Hepatocyte (in vitro differentiated cells): ENCODE measurements around the gene NPTX1. TPM values are rescaled to one million over a fixed set of nuclear protein-coding genes. Genes with fewer than 3 reads are reported as not detected.

Source experiments
- DNase-seq: peaks from one replicate; pipeline ENCODE4 v3.0.0-alpha.2; 2016; ENCODE audit warnings: low spot score
- H2AFZ ChIP-seq: fragments of 200-600 bp; sonication (generic); 2 replicates; pipeline ENCODE4 v1.6.0; 2016; ENCODE audit warnings: antibody characterized with exemption, mild to moderate bottlenecking
- H3K27ac ChIP-seq: fragments of 200-600 bp; sonication (generic); 2 replicates; pipeline ENCODE4 v1.5.1; 2016; ENCODE audit warnings: mild to moderate bottlenecking
- H3K27me3 ChIP-seq: fragments of 200-600 bp; sonication (generic); 2 replicates; pipeline ENCODE4 v1.6.1; 2016
- H3K36me3 ChIP-seq: fragments of 200-600 bp; sonication (generic); replicated peaks from 2 replicates; pipeline ENCODE4 v1.5.1; 2016; ENCODE audit warnings: low read depth; ENCODE audit not compliant: insufficient read depth
- H3K4me1 ChIP-seq: fragments of 200-600 bp; sonication (generic); 2 replicates; pipeline ENCODE4 v1.5.1; 2016; ENCODE audit warnings: mild to moderate bottlenecking, moderate library complexity; ENCODE audit not compliant: insufficient read depth
- H3K4me2 ChIP-seq: fragments of 200-600 bp; sonication (generic); 2 replicates; pipeline ENCODE4 v1.6.0; 2016
- H3K4me3 ChIP-seq: fragments of 200-600 bp; sonication (generic); 2 replicates; pipeline ENCODE4 v1.5.1; 2016; ENCODE audit warnings: mild to moderate bottlenecking
- H3K79me2 ChIP-seq: fragments of 200-600 bp; sonication (generic); 2 replicates; pipeline ENCODE4 v1.6.0; 2017; ENCODE audit warnings: mild to moderate bottlenecking
- H3K9me2 ChIP-seq: fragments of 200-600 bp; sonication (generic); replicated peaks from 2 replicates; pipeline ENCODE4 v1.6.0; 2017; ENCODE audit warnings: mild to moderate bottlenecking; ENCODE audit not compliant: insufficient read depth
- H3K9me3 ChIP-seq: fragments of 200-600 bp; sonication (generic); 2 replicates; pipeline ENCODE4 v1.5.1; 2016; ENCODE audit warnings: low read depth, mild to moderate bottlenecking
- H4K20me1 ChIP-seq: fragments of 200-600 bp; sonication (generic); 2 replicates; pipeline ENCODE4 v1.6.0; 2016; ENCODE audit warnings: mild to moderate bottlenecking; ENCODE audit not compliant: insufficient read depth, poor library complexity, severe bottlenecking
- CTCF ChIP-seq: fragments of 200-600 bp; sonication (generic); IDR thresholded peaks from 2 replicates; pipeline ENCODE4 v1.5.1; 2016; ENCODE audit warnings: antibody characterized with exemption, mild to moderate bottlenecking; ENCODE audit not compliant: poor library complexity
- EZH2 ChIP-seq: fragments of 200-600 bp; sonication (generic); IDR thresholded peaks from 2 replicates; pipeline ENCODE4 v1.6.1; 2016; ENCODE audit warnings: antibody characterized with exemption, mild to moderate bottlenecking, borderline replicate concordance
- EZH2phosphoT487 ChIP-seq: fragments of 200-600 bp; sonication (generic); IDR thresholded peaks from one replicate; pipeline ENCODE4 v1.6.1; 2018; ENCODE audit warnings: antibody characterized with exemption, mild to moderate bottlenecking, low read depth, moderate library complexity; ENCODE audit not compliant: unreplicated experiment, severe bottlenecking
- WGBS: methylation state at CpG from one replicate; pipeline ENCODE4 v1.1.6; 2016; ENCODE audit warnings: low lambda C conversion rate; ENCODE audit errors: missing lambda C conversion rate; 5-methylcytosine and 5-hydroxymethylcytosine counted together
- polyA plus RNA-seq: library from polyadenylated mRNA; unstranded; fragments of >200 nt; fragmentation: Nextera tagmentation; extraction: Ambion mirVana; gene quantifications from 2 replicates; pipeline ENCODE4 v1.2.1, GENCODE V29; 2016
- total RNA-seq: library from RNA; depleted of rRNA; stranded (reverse); fragments of >200 nt; gene quantifications from 2 replicates; pipeline ENCODE4 v1.2.3, GENCODE V29; 2014

NPTX1 gene
- total and polyA plus RNA-seq, 2 experiments from 2014 or later = 0.70 to 2.1 TPM

GRCh38 chr17:80472996-80473395 lies 3.4 kb downstream of the NPTX1 start:
- no peak overlapping the region for H3K4me3 ChIP-seq
- 92% methylated on average over 12 of the region's 12 CpGs for WGBS
- no peak overlapping the region for H3K4me2 ChIP-seq
- no peaks in the 10 kb centered on the region for H3K9me3 ChIP-seq
- H3K79me2 ChIP-seq = no peaks in the 10 kb centered on the region
- no peaks in the 10 kb centered on the region for H3K36me3 ChIP-seq
- H2AFZ ChIP-seq = no peak overlapping the region
- peaks cover 25% of the 10 kb centered on the region for H3K4me1 ChIP-seq
- TF ChIP-seq CTCF (no peak), EZH2phosphoT487 (no peak), EZH2 (no peak)
- no peak for DNase-seq
- peaks cover 95% of the 10 kb centered on the region for H3K27me3 ChIP-seq
- peaks cover 3% of the 10 kb centered on the region for H4K20me1 ChIP-seq
- no peak overlapping the region for H3K27ac ChIP-seq
- no peaks in the 10 kb centered on the region for H3K9me2 ChIP-seq

DNA sequence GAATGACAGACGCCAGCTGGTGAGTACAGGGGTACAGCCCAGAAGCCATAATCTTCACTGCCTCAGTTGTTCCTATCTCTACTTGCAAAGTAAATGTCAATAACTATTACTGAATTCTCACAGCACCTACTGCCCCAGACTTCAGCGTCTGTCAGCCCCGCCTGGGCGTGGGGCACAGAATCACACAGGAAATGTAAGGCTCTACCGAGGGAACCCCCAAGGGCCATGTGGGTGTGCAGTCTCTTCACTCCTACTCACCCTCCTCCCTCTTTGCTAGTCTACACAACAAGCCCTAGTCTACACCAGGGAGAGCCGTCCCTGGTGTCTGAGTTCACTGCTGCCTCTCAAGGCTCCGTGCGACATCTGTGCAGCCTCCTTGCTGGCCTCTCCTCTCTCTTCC lies 4.5 kb downstream of the NPTX1 start:
- Histone ChIP-seq H3K27ac (no peak overlapping the region), H3K36me3 (no peaks in the 10 kb centered on the region), H3K27me3 (peaks cover 96% of the 10 kb centered on the region), H3K4me3 (no peak overlapping the region), H3K79me2 (no peaks in the 10 kb centered on the region), H3K4me2 (no peak overlapping the region), H3K4me1 (peaks cover 16% of the 10 kb centered on the region), H4K20me1 (no peaks in the 10 kb centered on the region), H3K9me2 (no peaks in the 10 kb centered on the region), H2AFZ (no peak overlapping the region), H3K9me3 (no peaks in the 10 kb centered on the region)
- DNase-seq = no peak
- TF ChIP-seq CTCF (no peak), EZH2 (no peak), EZH2phosphoT487 (no peak)
- WGBS = 85% methylated on average over 8 of the region's 8 CpGs

DNA sequence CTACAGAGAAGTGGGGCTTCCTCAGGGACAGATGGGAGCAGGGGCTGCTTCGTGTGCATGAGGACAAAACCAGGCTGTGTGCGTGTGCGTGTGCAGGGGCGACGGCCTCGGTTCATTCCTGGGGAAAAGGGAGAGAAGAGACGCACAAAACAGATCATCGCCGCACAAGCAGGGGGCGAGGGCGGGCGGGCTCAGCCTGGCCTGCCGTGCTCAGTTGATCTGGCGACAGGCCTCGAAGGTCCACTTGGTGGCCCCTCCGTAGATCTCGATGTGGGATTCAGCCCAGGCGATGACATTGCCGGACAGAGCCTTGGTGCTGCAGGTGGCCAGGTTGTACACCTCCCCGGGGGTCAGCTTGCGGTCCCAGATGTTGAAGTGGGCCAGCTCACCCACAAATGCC lies 5.8 kb downstream of the NPTX1 start:
- TF ChIP-seq EZH2phosphoT487 (no peak), CTCF (no peak), EZH2 (no peak)
- H2AFZ ChIP-seq = no peak overlapping the region
- H3K4me3 ChIP-seq = no peak overlapping the region
- H3K27me3 ChIP-seq = peaks cover 92% of the 10 kb centered on the region
- no peaks in the 10 kb centered on the region for H3K36me3 ChIP-seq
- no peak overlapping the region for H3K27ac ChIP-seq
- H4K20me1 ChIP-seq = no peaks in the 10 kb centered on the region
- no peak for DNase-seq
- H3K4me2 ChIP-seq = no peak overlapping the region
- 85% methylated on average over 21 of the region's 21 CpGs for WGBS
- H3K9me2 ChIP-seq = no peaks in the 10 kb centered on the region
- H3K4me1 ChIP-seq = peaks cover 9% of the 10 kb centered on the region
- H3K9me3 ChIP-seq = no peaks in the 10 kb centered on the region
- no peaks in the 10 kb centered on the region for H3K79me2 ChIP-seq

DNA sequence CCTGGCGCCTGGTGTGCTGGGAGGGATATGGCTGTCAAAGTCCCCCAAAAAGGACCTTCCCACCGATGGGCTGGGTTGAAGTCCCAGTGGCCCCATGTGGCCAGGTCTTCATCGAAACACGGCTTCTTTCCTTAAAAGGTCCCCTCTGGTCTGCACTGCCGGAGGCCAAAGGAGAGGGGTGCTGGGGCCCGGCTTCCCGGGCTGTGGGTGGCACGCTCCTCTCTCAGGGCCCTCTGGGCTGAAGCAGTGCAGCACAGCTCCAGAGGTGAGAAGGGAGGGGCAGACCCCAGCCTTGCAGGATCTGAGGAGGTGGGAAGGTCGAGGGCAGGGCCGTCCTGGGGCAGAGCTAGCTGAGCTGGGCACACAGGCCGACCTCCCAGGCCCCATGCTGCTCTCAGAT lies 6.7 kb downstream of the NPTX1 start:
- no peak for TF ChIP-seq CTCF
- no peak for TF ChIP-seq EZH2
- TF ChIP-seq EZH2phosphoT487 = no peak
- Histone ChIP-seq H4K20me1 (no peaks in the 10 kb centered on the region), H3K4me1 (peaks cover 3% of the 10 kb centered on the region), H3K4me2 (no peak overlapping the region), H2AFZ (no peak overlapping the region), H3K79me2 (no peaks in the 10 kb centered on the region), H3K4me3 (no peak overlapping the region), H3K9me3 (no peaks in the 10 kb centered on the region), H3K27ac (no peak overlapping the region), H3K27me3 (peaks cover 82% of the 10 kb centered on the region), H3K36me3 (no peaks in the 10 kb centered on the region), H3K9me2 (no peaks in the 10 kb centered on the region)
- WGBS = 90% methylated on average over 11 of the region's 11 CpGs
- no peak for DNase-seq
